SKM-1 treated with dmso at 0.1 percent for 144 hours (cell line): ENCODE measurements around the gene OLFML3.
"Not testable (repeated sequence)": the region's sequence is repeated elsewhere in the genome, so short reads cannot be mapped to it uniquely, and the experiment has no call there.

Source experiments
- DNase-seq: peaks from one replicate; lab custom pipeline; 2025; ENCODE audit not compliant: unreplicated experiment; lab: John Stamatoyannopoulos, UW

The OLFML3 gene

DNA sequence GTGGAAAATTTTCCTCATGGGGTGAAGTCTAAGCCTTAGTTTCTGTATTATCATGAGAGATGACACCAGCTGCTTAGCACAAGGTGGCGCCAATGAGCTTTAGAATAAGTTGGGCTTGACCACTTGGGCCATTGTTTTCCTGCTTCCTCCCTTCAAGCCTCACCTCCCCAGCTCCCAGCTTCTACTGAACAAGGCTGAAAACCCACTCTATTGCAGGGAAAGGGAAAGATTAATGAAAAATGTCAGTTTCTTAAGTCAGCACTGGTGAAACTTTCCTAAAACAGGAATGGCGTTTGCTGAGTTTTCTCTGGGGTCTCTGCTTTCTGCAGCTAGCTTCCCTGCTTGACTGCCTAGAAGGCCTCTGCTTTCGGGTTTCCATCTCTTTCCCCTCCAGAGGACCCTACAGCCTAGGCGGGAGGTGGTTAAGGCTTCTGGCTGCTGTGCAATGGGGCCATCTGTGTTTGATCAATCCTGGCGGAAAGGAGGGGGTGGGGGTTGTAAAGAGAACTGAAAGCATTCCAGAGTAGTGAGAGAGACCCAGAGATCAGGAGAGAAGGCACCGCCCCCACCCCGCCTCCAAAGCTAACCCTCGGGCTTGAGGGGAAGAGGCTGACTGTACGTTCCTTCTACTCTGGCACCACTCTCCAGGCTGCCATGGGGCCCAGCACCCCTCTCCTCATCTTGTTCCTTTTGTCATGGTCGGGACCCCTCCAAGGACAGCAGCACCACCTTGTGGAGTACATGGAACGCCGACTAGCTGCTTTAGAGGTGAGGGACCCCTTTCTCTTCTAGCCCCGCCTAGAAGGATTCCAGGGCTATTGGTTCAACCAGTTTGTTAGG, at the start of gene OLFML3:
Gene OLFML3, plus strand, starts transcription at position 612 of the 840 bp plus-strand sequence. Its CDS starts 43 bp downstream, at position 655.
- DNase-seq = peak; percentile 67

GRCh38 chr1:113929750-113930498, 49.4 kb upstream of the OLFML3 start:
- no peak for DNase-seq

GRCh38 chr1:113930499-113931161, 48.6 kb upstream of the OLFML3 start:
- DNase-seq = peak; percentile 76

- DNase-seq = peak; percentile 38
Observed at GRCh38 chr1:113931451-113931851, 47.8 kb upstream of the OLFML3 start.

GRCh38 chr1:113934006-113934405, 45.3 kb upstream of the OLFML3 start:
- no peak for DNase-seq

DNA sequence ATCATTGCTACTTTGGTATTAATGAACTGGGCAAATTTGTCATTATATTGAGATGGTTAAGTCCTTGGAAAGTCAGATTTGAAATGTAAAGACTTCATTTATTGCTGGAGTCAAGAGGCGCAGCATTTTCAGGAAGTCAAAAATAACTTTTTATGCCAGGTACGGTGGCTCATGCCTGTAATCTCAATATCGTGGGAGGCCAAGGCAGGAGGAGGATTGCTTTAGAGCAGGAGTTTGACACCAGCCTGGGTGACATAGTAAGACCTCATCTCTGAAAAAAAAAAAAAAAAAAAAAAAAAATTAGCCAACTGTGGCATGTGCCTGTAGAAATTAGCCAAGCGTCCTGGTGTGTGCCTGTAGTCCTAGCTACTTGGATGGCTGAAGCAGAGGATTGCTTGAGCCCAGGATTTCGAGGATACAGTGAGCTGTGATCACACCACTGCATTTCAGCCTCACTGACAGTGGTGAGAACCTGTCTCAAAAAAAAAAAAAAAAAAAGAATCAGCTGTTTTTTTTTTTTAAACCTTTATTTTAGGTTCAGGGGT, 44.7 kb upstream of the OLFML3 start:
- DNase-seq = no peak

- no peak for DNase-seq
Observed at GRCh38 chr1:113935176-113935575, 44.1 kb upstream of the OLFML3 start.

- no peak for DNase-seq
Observed at GRCh38 chr1:113935970-113936369, 43.3 kb upstream of the OLFML3 start.

- no peak for DNase-seq
Observed at GRCh38 chr1:113937146-113937545, 42.1 kb upstream of the OLFML3 start.

GRCh38 chr1:113938192-113938591, 41.1 kb upstream of the OLFML3 start:
- no peak for DNase-seq

DNA sequence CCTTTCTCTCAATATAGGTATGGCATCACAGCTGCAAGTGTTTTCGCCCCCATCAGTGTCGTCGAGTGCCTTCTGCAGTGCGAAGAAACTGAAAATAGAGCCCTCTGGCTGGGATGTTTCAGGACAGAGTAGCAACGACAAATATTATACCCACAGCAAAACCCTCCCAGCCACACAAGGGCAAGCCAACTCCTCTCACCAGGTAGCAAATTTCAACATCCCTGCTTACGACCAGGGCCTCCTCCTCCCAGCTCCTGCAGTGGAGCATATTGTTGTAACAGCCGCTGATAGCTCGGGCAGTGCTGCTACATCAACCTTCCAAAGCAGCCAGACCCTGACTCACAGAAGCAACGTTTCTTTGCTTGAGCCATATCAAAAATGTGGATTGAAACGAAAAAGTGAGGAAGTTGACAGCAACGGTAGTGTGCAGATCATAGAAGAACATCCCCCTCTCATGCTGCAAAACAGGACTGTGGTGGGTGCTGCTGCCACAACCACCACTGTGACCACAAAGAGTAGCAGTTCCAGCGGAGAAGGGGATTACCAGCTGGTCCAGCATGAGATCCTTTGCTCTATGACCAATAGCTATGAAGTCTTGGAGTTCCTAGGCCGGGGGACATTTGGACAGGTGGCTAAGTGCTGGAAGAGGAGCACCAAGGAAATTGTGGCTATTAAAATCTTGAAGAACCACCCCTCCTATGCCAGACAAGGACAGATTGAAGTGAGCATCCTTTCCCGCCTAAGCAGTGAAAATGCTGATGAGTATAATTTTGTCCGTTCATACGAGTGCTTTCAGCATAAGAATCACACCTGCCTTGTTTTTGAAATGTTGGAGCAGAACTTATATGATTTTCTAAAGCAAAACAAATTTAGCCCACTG, 38.7 kb upstream of the OLFML3 start:
- peak; percentile 68 for DNase-seq

DNA sequence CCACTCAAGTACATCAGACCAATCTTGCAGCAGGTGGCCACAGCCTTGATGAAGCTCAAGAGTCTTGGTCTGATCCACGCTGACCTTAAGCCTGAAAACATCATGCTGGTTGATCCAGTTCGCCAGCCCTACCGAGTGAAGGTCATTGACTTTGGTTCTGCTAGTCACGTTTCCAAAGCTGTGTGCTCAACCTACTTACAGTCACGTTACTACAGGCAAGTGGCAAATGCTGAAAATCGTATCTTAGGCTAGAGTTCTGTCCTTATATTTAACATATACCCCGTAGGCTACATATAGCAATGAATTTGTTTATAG, 38.1 kb upstream of the OLFML3 start:
- DNase-seq = no peak

DNA sequence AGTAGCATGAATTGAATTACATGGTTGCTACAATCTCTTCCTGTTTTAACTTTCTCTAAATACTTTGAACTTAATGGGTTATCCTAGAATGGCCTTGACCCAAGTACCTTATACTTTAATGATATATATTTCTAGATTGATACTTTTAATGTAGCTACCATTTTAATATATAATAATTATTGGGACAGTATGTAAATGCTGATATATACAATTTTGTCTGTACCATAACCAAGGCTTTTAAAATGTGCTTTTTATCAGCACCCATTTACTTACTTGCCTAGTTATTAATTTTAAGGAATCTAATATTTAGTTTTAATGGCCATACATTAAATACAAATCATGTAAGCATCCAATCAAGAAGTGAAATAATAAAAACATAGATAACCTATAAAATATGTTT, 36.7 kb upstream of the OLFML3 start:
- DNase-seq = no peak

- DNase-seq = peak; percentile 89
Observed at GRCh38 chr1:113943028-113943811, 36.1 kb upstream of the OLFML3 start.

DNA sequence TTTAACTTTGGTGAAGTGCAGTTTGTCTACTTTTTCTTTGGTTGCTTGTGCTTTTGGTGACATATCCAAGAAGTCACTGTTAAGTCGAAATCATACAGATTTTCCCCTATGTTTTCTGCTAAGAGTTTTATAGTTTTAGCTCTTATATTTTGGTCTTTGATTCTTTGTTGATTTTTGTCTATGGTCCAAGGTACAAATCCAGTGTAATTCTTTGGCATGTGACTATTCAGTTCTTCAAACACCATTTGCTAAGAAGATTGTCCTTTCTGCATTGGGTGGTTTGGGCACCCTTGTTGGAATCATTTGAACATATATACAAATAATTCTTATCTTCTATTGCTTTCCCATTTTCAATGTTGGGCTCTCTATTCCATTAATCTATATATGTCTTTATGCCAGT, 33.9 kb upstream of the OLFML3 start:
- DNase-seq = no peak

DNA sequence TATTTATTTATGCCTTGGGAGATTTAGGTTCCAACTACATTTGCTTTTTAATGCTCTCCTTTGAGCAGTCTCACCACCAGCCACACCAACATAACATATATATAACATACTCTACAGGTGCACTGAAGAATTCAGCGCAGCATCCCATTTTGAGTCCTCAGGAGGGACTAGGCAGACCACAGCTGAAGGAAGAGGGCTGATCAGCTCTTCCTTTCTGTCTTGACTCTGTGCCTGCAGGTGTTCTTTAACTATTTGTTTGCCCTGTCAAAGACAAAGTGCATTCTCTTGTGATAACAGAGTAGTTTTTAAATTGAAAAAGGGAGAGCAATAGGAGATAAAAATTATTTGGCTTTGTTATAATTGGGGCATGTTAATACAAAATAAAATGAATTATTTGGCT, 33.2 kb upstream of the OLFML3 start:
- DNase-seq = no peak

DNA sequence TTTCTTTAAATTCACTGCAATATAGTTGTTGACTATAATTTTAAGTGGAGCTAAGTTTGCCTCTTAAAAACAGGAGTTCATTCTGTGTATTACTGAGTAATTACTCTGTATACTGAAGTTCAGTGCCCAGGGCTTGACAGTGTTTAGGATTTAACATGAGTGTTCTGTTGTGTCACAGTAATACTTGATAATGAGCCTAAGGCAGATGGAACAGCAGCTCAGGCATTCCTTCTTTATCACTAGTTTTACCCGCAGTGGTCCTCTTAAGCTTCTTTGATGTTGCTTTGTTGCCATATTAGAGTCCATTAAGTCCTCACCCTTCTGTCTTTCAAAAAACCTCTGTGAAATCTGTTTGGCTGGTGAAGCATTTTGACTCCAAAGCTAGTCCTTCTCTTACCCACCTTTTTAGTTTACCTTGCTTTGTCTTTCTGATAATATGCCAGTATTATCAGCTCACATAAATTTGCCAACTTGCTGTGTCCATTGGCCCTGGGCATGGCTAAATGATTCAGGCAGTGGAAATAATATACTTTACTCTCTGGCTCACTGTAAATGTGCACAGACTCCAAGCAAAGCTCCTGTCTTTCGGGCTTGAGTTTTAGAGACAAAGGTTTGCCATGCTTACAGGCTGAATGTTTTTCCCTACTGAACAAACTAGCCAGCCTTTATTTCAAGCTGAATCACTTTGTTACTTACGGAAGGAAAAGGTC, 32.4 kb upstream of the OLFML3 start:
- DNase-seq = no peak

DNA sequence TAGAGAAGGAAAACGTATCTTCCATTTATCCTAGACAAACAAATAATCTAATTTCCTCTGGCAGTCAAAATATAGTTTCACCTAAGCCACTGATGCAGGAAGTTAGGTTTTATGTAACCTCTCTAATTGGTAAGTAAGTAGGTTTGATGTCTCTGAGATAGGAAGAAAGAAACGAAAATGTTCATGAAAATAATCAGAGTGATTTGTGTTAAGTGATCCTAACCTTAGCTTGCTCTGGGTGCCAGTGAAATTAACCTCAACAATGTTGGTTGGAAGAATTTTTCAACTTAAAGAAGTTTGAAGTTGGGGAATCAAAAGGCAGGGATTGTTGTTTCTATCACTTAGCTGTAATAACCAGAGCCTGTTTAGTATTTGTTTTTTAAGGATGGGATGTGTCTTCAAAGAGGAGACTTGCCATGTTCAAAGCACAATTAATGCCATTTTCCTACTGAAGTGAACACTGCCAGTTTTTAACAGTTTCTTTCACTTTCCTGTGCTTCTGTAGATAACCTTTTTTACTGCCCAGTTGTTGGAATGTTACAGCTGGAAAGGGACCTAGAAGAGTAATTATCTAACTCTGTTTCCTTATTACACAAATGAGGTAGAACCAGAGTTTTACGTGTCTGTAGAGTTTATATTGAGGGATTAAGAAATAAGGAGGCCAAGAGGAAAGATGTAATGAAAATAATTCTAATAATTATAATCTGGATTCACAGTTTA, 31.7 kb upstream of the OLFML3 start:
- DNase-seq = no peak

DNA sequence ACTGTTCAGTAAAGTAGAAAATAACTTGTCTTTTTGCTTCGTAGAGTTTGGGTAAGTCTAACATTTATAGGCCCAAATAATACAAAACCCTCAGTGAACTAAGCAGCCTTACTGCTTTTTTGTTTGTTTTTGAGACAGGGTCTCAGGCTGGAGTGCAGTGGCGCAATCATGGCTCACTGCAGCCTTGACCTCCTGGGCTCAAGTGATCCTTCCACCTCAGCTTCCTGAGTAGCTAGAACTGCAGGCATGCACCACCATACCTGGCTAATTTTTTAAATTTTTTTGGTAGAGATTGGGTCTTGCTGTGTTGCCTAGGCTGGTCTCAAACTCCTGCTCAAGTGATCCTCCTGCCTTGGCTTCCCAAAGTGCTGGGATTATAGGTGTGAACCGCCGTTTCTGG, 31.1 kb upstream of the OLFML3 start:
- DNase-seq = not testable (repeated sequence)
